HG02885 (cell line): ENCODE data around the gene AKR1B1.

Source experiments
- ATAC-seq: cut with Tn5 transposase; IDR thresholded peaks from one replicate; pipeline ENCODE4 v1.9.1; 2021; ENCODE audit warnings: mild to moderate bottlenecking; ENCODE audit not compliant: unreplicated experiment, poor library complexity

The AKR1B1 gene

DNA sequence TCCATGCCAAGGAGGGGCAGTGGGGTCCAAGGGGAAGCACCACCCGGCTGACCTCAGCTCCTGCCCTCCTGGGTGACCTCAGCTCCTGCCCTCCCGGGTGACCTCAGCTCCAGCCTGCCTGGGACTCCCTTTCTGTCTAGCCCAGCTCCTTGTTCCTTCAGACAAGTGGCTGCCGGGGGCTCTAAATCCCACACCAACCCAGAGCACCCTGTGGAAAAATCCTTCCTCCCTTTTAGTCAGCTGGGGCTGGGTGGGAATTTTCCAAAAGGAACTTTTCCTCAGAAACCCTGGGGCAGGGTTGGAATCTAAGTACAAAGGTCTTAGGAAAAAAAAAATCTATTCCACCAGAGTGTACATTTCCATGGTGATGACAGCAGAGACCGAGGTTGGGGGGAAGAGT, 36.3 kb downstream of the AKR1B1 start:
- ATAC-seq, result no peak

DNA sequence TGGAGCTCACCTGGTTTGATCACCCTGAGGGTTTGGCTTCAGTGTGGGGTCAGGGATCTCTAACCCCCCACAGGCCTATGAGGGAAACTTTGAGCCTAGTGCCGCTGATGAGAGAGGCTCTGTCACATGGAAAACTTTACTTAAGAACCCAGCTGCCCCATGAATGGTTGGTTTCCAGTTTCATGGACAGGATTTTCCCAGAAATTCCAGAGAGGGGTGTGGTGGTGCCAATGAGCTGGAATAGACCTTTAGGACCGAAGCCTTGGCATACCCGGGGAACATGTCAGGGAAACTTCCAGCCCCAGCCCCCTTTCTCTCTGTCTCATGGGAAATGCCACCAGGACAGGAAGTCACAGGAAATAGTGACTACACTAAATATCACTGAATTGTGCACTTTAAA, 36.9 kb downstream of the AKR1B1 start:
- no peak for ATAC-seq

DNA sequence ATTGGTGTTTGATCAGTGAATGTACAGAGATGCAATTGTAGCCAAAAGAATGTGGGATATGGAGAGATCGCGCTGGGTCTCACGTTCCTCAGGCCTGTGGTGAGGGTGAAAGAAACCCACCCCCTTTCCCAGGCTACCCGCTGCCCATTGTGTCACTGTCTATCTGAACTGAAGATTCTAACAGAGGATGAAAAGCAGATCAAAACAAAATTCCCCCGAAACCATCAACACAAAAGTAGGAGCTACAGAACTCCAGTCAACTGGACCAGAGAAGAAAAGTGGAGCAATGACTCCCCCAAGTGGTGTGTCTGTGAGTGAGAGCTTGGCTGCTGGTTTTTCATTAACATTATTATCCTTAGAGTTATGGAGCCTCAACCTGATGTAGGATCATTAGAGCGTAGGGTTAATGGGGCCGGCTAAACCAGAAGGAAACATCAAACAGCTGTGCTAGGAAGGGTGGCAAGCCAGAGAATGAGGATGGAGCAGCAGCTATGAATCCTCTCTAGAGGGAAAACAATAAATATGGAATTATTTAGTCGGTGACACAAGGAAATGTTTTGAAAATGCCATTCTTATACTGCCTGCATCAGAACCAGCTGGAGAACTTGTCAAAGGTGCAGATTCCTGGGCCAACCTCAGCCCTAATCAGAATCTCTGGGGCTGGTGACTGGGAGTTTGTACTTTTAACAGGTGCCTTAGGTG, 38.3 kb downstream of the AKR1B1 start:
- no peak for ATAC-seq

DNA sequence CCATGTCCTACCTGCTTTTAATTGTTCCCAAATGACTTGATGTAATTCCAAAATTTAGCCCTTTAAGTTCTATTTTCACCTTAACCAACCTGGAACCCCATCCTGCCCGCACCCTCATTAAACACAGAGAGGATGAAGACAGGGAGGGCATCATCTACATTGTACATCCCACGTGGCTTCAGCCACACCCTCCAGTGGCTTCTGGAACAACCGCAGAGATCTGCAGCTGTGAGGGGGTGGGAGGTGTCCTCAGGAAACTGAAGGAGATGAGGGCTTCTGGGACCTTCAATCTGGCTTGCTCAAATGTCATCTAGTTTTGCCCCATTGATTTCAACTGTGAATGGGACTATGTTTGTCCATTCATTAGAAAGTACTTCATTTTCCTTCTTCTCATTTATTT, 39.0 kb downstream of the AKR1B1 start:
- ATAC-seq, result no peak

DNA sequence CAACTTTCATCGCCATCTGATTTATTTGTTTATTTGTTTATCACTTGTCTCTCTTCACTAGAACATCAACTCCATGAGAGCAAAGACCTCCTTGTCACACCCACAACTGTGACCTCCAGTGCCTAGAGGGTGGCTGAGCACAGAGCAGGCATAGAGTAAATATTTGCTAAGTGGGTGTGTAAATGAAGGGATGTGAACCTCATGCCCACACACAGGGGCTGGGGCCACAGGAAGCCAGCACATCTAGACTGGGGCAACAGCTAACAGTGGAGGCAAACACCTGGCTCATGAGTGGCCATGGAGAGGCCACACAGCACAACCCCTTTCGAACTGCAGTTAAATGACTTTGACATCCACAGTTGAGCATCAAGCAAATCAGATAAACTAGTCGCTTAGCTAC, 39.8 kb downstream of the AKR1B1 start:
- ATAC-seq, result no peak

DNA sequence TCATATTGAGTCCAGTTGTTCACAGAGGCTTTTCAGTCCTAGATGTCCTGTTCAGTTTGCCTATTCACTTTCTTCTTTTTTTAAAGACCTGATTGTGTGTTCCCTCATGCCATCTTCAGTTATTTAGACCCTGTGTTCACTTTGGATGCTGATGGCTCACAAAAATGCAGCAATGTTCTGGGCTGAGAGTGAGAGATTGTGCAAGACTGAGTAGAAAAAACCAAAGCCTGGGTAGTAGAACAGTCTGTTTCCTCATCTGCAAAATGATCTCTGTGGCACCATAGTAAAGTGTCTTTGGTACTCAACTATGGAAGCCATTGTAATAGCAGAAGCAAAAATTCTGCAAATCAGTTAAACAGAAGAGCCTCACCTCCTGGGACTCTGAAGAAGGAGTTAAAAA, 43.2 kb downstream of the AKR1B1 start:
- ATAC-seq, result no peak

DNA sequence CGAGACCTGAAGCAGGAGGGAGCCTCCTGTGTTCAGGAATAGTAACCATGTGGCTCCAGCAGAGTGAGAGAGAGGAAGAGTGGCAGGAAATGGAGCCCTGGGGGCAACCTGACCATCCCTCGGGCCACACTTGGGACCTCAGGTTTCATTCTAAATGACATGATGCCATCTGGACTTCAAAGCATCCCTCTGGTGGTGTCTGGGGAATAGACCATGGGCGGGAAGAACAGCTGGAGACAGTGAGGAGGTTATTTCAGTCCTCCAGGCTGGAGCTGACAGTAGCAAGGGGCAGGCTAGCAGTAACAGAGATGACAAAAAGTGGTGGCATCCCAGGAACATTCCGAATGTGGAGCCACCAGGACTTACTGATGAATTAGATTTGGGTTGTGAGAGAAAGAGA, 44.8 kb downstream of the AKR1B1 start:
- no peak for ATAC-seq

DNA sequence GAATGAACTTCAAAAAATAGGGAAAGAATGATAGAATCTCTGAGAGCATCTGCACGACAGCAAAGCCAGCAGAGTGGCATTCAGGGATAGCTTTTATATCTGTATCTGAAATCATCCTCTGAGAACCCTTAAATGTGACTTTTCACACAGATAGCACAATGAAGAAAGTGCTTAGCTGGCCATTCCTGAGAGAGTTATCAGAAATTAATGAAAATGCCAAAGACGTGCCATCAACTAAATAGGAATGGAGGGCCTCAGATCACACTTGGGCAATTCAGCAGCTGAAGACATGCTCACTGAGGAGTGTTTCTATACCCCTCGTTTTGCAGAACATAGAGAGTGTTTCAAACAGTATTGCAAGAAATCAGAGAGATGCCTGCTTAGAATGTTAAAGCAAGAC, 51.6 kb downstream of the AKR1B1 start:
- no peak for ATAC-seq

DNA sequence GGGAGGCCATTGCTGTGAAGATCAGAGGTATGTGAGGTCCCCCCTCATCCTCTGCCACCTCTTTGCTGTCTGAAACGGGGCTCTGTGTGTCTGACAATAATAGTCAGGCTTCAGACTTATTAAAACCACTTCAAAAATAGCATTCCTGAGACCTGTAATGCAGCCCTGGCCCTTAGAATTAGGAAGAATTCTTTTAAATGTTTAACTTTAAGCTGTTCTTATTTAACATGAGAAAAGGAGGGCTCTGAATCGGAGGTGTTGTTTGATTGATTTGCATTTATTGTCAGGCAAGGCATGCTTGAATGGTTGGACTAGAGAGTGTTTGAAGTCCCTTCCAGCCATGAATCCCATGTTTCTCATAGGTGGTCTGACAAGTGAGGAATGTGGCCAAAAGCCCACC, 52.5 kb downstream of the AKR1B1 start:
- no peak for ATAC-seq

DNA sequence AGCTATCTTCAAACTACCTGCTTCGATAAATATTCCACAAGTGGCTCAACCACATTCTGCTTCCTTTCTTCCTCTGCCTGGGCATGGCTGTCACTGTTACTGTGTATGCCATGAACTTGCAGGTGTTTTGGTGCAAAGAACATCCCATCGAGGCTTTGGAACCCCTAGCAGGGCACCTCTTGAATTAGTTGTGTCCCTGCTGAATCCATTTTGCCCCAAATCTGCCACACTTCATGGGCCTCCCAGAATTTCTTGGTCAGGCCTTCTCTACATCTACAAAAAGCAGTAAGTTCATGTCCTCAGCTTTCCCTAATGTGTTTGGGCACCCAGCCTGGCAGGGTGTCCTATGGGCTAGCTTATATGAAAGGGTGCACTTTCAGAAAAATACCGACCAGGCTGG, 53.6 kb downstream of the AKR1B1 start:
- no peak for ATAC-seq

DNA sequence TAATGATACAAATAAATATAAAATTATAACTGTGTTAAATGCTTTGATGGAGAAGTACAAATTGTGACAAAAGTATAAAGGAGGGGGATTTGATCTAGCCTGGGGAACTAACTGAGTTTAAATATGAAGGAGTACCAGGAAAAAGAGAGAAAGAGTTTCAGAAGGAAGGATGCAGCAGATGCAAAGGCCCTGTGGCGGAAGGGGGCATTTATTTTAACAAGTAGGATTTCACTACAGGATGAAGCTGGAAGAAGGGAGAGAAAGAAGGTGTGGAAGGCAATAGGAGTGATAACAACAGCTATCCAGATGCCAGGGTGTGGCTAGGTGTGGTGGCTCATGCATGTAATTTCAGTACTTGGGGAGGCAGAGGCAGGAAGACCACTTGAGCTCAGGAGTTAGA, 55.8 kb downstream of the AKR1B1 start:
- ATAC-seq, result no peak

DNA sequence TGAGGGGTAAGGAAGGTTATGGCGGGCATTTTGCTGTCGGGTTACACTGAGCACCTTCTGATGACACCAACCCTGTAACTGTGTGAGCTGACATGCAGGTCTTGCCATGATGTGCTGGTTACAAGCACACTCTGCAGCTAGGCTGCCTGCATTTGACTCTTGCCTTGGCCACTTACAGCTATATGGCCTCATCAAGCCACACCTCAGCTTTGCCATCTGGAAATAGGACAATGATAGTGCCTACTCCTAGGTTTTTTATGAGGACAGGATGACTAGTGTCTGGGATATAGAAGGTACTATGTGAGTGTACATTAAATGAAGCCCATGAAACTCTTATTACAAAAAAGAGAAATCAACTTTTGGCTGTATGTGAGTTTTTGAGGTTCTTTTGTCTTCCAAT, 58.0 kb downstream of the AKR1B1 start:
- no peak for ATAC-seq

DNA sequence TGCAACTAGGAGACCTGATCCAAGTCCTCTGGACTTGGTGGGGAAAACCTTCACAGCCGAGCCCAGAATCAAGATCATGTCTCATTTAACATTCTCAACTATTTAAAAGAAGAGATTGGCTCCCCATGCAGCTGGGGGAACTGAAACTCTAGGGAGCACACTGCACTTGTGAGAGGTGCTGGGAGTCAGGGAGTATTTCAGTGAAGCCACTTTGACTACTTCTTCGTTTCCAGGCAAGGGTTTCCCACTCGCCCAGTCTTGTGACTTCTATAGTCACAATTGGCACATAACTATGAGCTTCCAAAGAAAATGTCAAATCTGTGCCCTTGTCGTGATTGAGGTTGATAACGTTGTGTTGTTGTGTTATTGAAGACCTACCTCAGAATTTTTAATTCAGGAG, 62.9 kb downstream of the AKR1B1 start:
- no peak for ATAC-seq

DNA sequence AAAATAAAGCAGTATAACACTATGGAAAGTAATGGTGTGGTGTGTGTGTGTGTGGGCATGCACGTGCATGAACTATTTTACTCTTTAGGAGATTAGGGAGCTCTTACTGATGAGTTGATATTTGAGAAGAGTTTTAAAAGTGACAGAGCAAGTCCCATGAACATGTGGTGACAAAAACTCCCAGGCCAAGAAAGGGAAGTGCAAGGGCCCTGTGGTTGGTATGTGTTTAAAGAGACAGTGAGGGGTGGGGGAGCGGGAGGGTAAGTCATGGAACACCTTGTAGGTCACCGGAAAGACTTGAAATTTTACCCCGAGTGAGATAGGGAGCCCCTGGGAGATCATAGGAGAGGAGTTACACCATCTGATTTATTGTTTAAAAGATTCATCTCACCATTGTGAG, 63.3 kb downstream of the AKR1B1 start:
- no peak for ATAC-seq

DNA sequence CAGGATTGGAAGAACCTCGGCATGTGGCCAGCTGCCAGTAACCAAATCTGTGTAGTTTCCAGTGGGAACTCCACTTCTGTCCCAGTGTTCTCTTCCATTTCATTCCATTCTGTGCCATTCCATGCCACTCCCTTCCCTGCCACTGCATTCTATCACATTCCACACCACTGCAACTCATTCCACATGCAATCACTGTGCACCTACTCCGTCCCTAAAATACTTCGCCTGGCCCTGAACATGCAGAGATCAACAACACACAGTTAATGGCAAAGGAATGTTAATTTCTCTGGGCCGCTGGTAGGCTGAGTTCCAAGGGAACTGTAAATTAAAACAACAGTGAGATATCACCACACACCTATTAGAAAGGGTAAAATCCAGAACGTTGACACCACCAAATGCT, 64.8 kb downstream of the AKR1B1 start:
- ATAC-seq, result no peak
